WTC11 (cell line): ENCODE measurements around the gene CD40LG. TPM values are rescaled to one million over a fixed set of nuclear protein-coding genes. Genes with fewer than 3 reads are reported as not detected.

ENCODE experiments used
- ATAC-seq: fragments of 200-7000 bp; cut with Tn5 transposase; 2 replicates; pipeline ENCODE4 v1.10.0; 2021; ENCODE audit warnings: mild to moderate bottlenecking, moderate library complexity
- CTCF ChIA-PET: fragments of 300-600 bp; sonication (Branson Sonifier 250); formaldehyde crosslinking; loops from one replicate; lab custom pipeline; 2021; ENCODE audit warnings: antibody characterized with exemption; lab: Charles Lee
- POLR2A ChIA-PET: fragments of 350-600 bp; sonication (Branson Sonifier 250); formaldehyde crosslinking; loops from one replicate; lab custom pipeline; 2021; ENCODE audit warnings: antibody characterized with exemption; lab: Charles Lee
- DNase-seq: peaks from one replicate; pipeline ENCODE4 v3.0.0; 2021; ENCODE audit warnings: low spot score
- H3K27ac Mint-ChIP-seq: 2 replicates; pipeline ENCODE4 v1.8.0; 2021; ENCODE audit warnings: mixed read lengths
- H3K27me3 Mint-ChIP-seq: 2 replicates; pipeline ENCODE4 v1.8.0; 2021; ENCODE audit warnings: low read depth, mild to moderate bottlenecking, moderate library complexity, mixed read lengths
- H3K36me3 Mint-ChIP-seq: 2 replicates; pipeline ENCODE4 v1.8.0; 2021; ENCODE audit warnings: mixed read lengths
- H3K4me1 Mint-ChIP-seq: 2 replicates; pipeline ENCODE4 v1.8.0; 2022; ENCODE audit warnings: mixed read lengths
- H3K4me3 Mint-ChIP-seq: 2 replicates; pipeline ENCODE4 v1.8.0; 2021; ENCODE audit warnings: mild to moderate bottlenecking, moderate library complexity, mixed read lengths
- H3K9me3 Mint-ChIP-seq: 2 replicates; pipeline ENCODE4 v1.8.0; 2021; ENCODE audit warnings: mixed read lengths
- ATF1 ChIP-seq: sonication (generic); formaldehyde crosslinking; IDR thresholded peaks from 2 replicates; pipeline ENCODE4 v1.8.1; 2023; ENCODE audit warnings: mild to moderate bottlenecking, moderate library complexity, missing genetic modification reagents
- CBFB ChIP-seq: sonication (generic); formaldehyde crosslinking; IDR thresholded peaks from 2 replicates; pipeline ENCODE4 v1.8.1; 2022; ENCODE audit warnings: mild to moderate bottlenecking, low read depth, missing genetic modification reagents
- CDX4 ChIP-seq: fragments of 250-450 bp; sonication (Bioruptor Pico); IDR thresholded peaks from 2 replicates; pipeline ENCODE4 v1.9.0; 2021; ENCODE audit warnings: moderate library complexity, mild to moderate bottlenecking, inconsistent platforms, borderline replicate concordance
- E2F4 ChIP-seq: sonication (generic); formaldehyde crosslinking; IDR thresholded peaks from 2 replicates; pipeline ENCODE4 v1.8.1; 2022; ENCODE audit warnings: low read depth, mild to moderate bottlenecking, moderate library complexity, missing genetic modification reagents, borderline replicate concordance
- E2F5 ChIP-seq: sonication (generic); formaldehyde crosslinking; IDR thresholded peaks from 2 replicates; pipeline ENCODE4 v1.8.1; 2022; ENCODE audit warnings: mild to moderate bottlenecking, moderate library complexity, missing genetic modification reagents
- FOXK1 ChIP-seq: sonication (generic); formaldehyde crosslinking; IDR thresholded peaks from 2 replicates; pipeline ENCODE4 v1.8.0; 2022; ENCODE audit warnings: mild to moderate bottlenecking, moderate library complexity, missing genetic modification reagents
- FOXP4 ChIP-seq: sonication (generic); formaldehyde crosslinking; IDR thresholded peaks from 2 replicates; pipeline ENCODE4 v1.8.0; 2022; ENCODE audit warnings: mild to moderate bottlenecking, missing genetic modification reagents
- HMGA2 ChIP-seq: fragments of 250-450 bp; sonication (Bioruptor Pico); IDR thresholded peaks from 2 replicates; pipeline ENCODE4 v1.4.0; 2021; ENCODE audit warnings: mild to moderate bottlenecking, moderate library complexity
- KAT7 ChIP-seq: sonication (generic); formaldehyde crosslinking; IDR thresholded peaks from 2 replicates; pipeline ENCODE4 v1.8.1; 2023; ENCODE audit warnings: missing genetic modification reagents, mild to moderate bottlenecking, borderline replicate concordance
- NFE2L1 ChIP-seq: sonication (generic); formaldehyde crosslinking; IDR thresholded peaks from 2 replicates; pipeline ENCODE4 v1.8.1; 2023; ENCODE audit warnings: missing genetic modification reagents
- NR1H2 ChIP-seq: sonication (generic); formaldehyde crosslinking; IDR thresholded peaks from 2 replicates; pipeline ENCODE4 v1.9.0; 2021; ENCODE audit warnings: mild to moderate bottlenecking, moderate library complexity, missing genetic modification reagents
- OVOL2 ChIP-seq: fragments of 250-450 bp; sonication (Bioruptor Pico); IDR thresholded peaks from 2 replicates; pipeline ENCODE4 v1.9.0; 2021; ENCODE audit warnings: mild to moderate bottlenecking, borderline replicate concordance
- PREB ChIP-seq: sonication (generic); formaldehyde crosslinking; IDR thresholded peaks from 2 replicates; pipeline ENCODE4 v1.8.1; 2022; ENCODE audit warnings: mild to moderate bottlenecking, missing genetic modification reagents, moderate library complexity, borderline replicate concordance
- RORB ChIP-seq: fragments of 250-450 bp; sonication (Bioruptor Pico); IDR thresholded peaks from 2 replicates; pipeline ENCODE4 v1.9.0; 2021; ENCODE audit warnings: mild to moderate bottlenecking
- SMAD4 ChIP-seq: sonication (generic); formaldehyde crosslinking; IDR thresholded peaks from 2 replicates; pipeline ENCODE4 v1.8.0; 2022; ENCODE audit warnings: mild to moderate bottlenecking, missing genetic modification reagents
- ZBTB21 ChIP-seq: sonication (generic); formaldehyde crosslinking; IDR thresholded peaks from 2 replicates; pipeline ENCODE4 v1.8.1; 2023; ENCODE audit warnings: mild to moderate bottlenecking, missing genetic modification reagents, borderline replicate concordance
- ZBTB43 ChIP-seq: sonication (generic); formaldehyde crosslinking; IDR thresholded peaks from 2 replicates; pipeline ENCODE4 v1.8.1; 2023; ENCODE audit warnings: mild to moderate bottlenecking, missing genetic modification reagents
- ZNF138 ChIP-seq: sonication (generic); formaldehyde crosslinking; conservative IDR thresholded peaks from 2 replicates; pipeline ENCODE4 v1.8.1; 2022; ENCODE audit warnings: mild to moderate bottlenecking, moderate library complexity, missing genetic modification reagents
- ZNF219 ChIP-seq: sonication (generic); formaldehyde crosslinking; IDR thresholded peaks from 2 replicates; pipeline ENCODE4 v1.8.0; 2023; ENCODE audit warnings: missing genetic modification reagents, mild to moderate bottlenecking, borderline replicate concordance
- ZNF232 ChIP-seq: sonication (generic); formaldehyde crosslinking; IDR thresholded peaks from 2 replicates; pipeline ENCODE4 v1.8.0; 2022; ENCODE audit warnings: mild to moderate bottlenecking, missing genetic modification reagents
- ZNF671 ChIP-seq: fragments of 250-450 bp; sonication (Bioruptor Pico); IDR thresholded peaks from 2 replicates; pipeline ENCODE4 v1.8.0; 2021; ENCODE audit warnings: mild to moderate bottlenecking
- ZSCAN18 ChIP-seq: fragments of 250-450 bp; sonication (Bioruptor Pico); IDR thresholded peaks from 2 replicates; pipeline ENCODE4 v2.1.2; 2022; ENCODE audit warnings: mild to moderate bottlenecking, moderate library complexity
- total RNA-seq: library from RNA; stranded (reverse); gene quantifications from 3 replicates; pipeline ENCODE4 v1.2.3, GENCODE V29; 2021

CD40LG gene
- total RNA-seq, 1 experiment from 2014 or later: not detected

- H3K4me3 Mint-ChIP-seq: no peak overlapping the region
- ChIA-PET CTCF (no interaction called here), POLR2A (no interaction called here)
- ATAC-seq: no peak
- no peaks in the 10 kb centered on the region for H3K36me3 Mint-ChIP-seq
- H3K4me1 Mint-ChIP-seq: peaks cover 11% of the 10 kb centered on the region
- no peak overlapping the region for H3K27ac Mint-ChIP-seq
- no peak for DNase-seq
- peaks cover 16% of the 10 kb centered on the region for H3K9me3 Mint-ChIP-seq
- no peak for TF ChIP-seq ZNF219 (CRISPR knock-in tag)
- TF ChIP-seq E2F4: no peak
- no peak for TF ChIP-seq ZNF232 (CRISPR knock-in tag)
- TF ChIP-seq ZBTB43 (CRISPR knock-in tag): no peak
- TF ChIP-seq SMAD4: no peak
- TF ChIP-seq E2F5: no peak
- TF ChIP-seq CDX4: no peak
- no peak for TF ChIP-seq OVOL2
- no peak for TF ChIP-seq FOXP4 (CRISPR knock-in tag)
- no peak for TF ChIP-seq ATF1
- no peak for TF ChIP-seq HMGA2 (CRISPR knock-in tag)
- TF ChIP-seq CBFB (CRISPR knock-in tag): no peak
- TF ChIP-seq ZBTB21 (CRISPR knock-in tag): no peak
- TF ChIP-seq KAT7 (CRISPR knock-in tag): no peak
- H3K27me3 Mint-ChIP-seq: peaks cover 3% of the 10 kb centered on the region
Measured at GRCh38 chrX:136667446-136668168, 19.6 kb downstream of the CD40LG start.

GRCh38 chrX:136671006-136671610 is 23.1 kb downstream of the CD40LG start:
- Mint-ChIP-seq H3K36me3 (no peaks in the 10 kb centered on the region), H3K9me3 (no peaks in the 10 kb centered on the region), H3K4me3 (no peak overlapping the region), H3K4me1 (peaks cover 11% of the 10 kb centered on the region), H3K27ac (no peak overlapping the region), H3K27me3 (no peaks in the 10 kb centered on the region)
- DNase-seq: no peak
- no peak for TF ChIP-seq NFE2L1 (CRISPR knock-in tag)
- TF ChIP-seq KAT7 (CRISPR knock-in tag): no peak
- TF ChIP-seq ZNF671 (CRISPR knock-in tag): no peak
- TF ChIP-seq PREB (CRISPR knock-in tag): no peak
- no peak for TF ChIP-seq ZNF138 (CRISPR knock-in tag)
- no peak for TF ChIP-seq ZSCAN18 (CRISPR knock-in tag)
- TF ChIP-seq FOXK1 (CRISPR knock-in tag): no peak
- no peak for TF ChIP-seq RORB
- no peak for TF ChIP-seq NR1H2 (CRISPR knock-in tag)
- ChIA-PET CTCF (no interaction called here), POLR2A (no interaction called here)
- ATAC-seq: no peak
